A549 (cell line): ENCODE measurements around the gene KCNH2.
A peak's percentile ranks its signal among the peaks of the same experiment; 100 is the strongest.

Experiments
- ESRRA ChIP-seq: fragments of 150-350 bp; IDR thresholded peaks from 2 replicates; pipeline ENCODE4 v1.6.1; 2014; ENCODE audit warnings: mild to moderate bottlenecking, low read length, borderline replicate concordance
- RAD21 ChIP-seq, 2 experiments: fragments of >200 bp in 1 of 2; sonication (Bioruptor Twin) in 1 of 2; formaldehyde crosslinking in 1 of 2; IDR thresholded peaks in 1 of 2; conservative IDR thresholded peaks in 1 of 2; 2 replicates in 1 of 2; 3 replicates in 1 of 2; pipeline ENCODE4 v1.6.1; 2012 to 2018; ENCODE audit warnings: inconsistent platforms in 1 of 2

DNA sequence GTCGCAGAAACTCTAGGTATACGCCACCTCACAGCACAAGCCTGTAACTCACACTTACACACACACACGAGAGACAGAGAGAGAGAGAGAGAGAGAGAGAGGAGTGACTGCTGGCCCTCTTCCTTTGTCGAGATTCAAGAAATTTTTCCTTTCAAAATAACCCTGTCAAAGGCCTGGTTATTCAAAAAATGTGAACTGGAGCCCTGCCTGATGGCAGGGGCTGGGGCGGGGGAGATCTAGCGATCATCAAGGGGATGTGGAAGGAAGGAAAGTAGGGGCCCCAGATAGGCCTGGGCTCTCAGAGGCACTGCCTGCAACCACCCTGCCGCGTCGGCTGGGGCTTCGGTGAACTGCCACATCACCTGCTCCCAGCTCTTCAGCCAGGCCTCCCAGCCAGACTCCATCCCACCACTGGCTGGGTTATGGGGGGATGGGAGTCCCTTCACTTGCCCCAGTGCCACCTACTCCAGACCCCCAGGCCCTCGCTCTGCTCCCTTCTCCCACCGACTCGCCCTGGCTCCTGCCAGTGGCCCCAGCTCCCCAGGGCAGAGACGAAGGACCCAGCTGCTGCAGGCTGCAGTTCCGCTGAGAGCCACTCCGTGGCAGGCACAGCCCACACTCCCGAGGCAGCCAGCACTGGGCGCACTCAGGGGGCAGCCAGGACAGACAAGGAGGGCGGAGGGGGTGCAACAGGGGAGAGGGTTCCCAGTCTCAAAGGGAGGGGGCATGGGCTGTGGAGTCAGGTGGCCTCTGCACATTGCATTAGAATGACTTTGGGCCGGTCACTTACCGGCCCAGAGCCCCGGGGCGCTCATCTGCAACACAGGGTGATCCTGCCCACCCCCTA, 15.3 kb downstream of the KCNH2 start:
- no peak for TF ChIP-seq ESRRA
- TF ChIP-seq RAD21 (conservative IDR thresholded peaks at IDR 0.05 in 1 of 2, IDR thresholded peaks at IDR 0.05 in 1 of 2), result peak; percentile 84 to 88
